ENCODE results near the gene APLP2. TPM values are rescaled to one million over a fixed set of nuclear protein-coding genes. Genes with fewer than 3 reads are reported as not detected.
A peak's percentile ranks its signal among the peaks of the same experiment; 100 is the strongest.

APLP2 gene
- total and polyA plus RNA-seq, 2 experiments from 2014 or later: 322 to 362 TPM

- Histone ChIP-seq H3K4me1 (ENCODE audit: insufficient read depth) (no peaks in the 10 kb centered on the region), H3K9me2 (ENCODE audit: insufficient read depth) (no peaks in the 10 kb centered on the region), H3K27ac (ENCODE audit: low read depth) (no peak overlapping the region), H3K79me2 (replicated peaks; ENCODE audit: insufficient read depth) (no peaks in the 10 kb centered on the region), H3F3A (replicated peaks; ENCODE audit: low read depth) (no peaks in the 10 kb centered on the region), H3K36me3 (ENCODE audit: insufficient read depth) (no peaks in the 10 kb centered on the region), H3K27me3 (ENCODE audit: insufficient read depth) (no peaks in the 10 kb centered on the region), H4K20me1 (replicated peaks; ENCODE audit: insufficient read depth) (no peaks in the 10 kb centered on the region; the same call in 1 of the 2 replicates), H2AFZ (no peak overlapping the region), H3K4me2 (no peak overlapping the region), H3K4me3 (no peak overlapping the region)
- Mint-ChIP-seq H3K4me3 (no peak overlapping the region), H3K27ac (no peak overlapping the region), H3K9me3 (no peaks in the 10 kb centered on the region), H3K36me3 (ENCODE audit: low read depth) (peaks cover 1% of the 10 kb centered on the region; the same call in 2 of the 3 replicates), H3K27me3 (ENCODE audit: insufficient read depth, low read depth, poor library complexity) (peaks cover 3% of the 10 kb centered on the region), H3K4me1 (no peaks in the 10 kb centered on the region; the same call in 2 of the 3 replicates)
- TF ChIP-seq STAT1 (IDR thresholded peaks at IDR 0.05; ENCODE audit: unreplicated experiment) (no peak), CTCF (conservative IDR thresholded peaks at IDR 0.05; ENCODE audit: low read depth in 2 of 2) (peak; percentile 13 to 56; a peak in 3 of 4 replicates), JUNB (IDR thresholded peaks at IDR 0.05; ENCODE audit: unreplicated experiment) (no peak), ZNF462 (CRISPR knock-in tag; IDR thresholded peaks at IDR 0.05) (no peak), POLR2AphosphoS5 (IDR thresholded peaks at IDR 0.05; ENCODE audit: low read depth) (no peak), ZNF331 (CRISPR knock-in tag; IDR thresholded peaks at IDR 0.05; ENCODE audit: low read depth) (no peak), CREB1 (CRISPR knock-in tag; IDR thresholded peaks at IDR 0.05; ENCODE audit: low read depth) (no peak)
- peak; percentile 88 for ATAC-seq
- peak; percentile 64 for DNase-seq (ENCODE audit: low spot score)
Measured at GRCh38 chr11:130189492-130190210, 120.0 kb downstream of the APLP2 start.

Data from GM23338 (cell line).